GM23338 (cell line): Measurements from ENCODE around the gene ZCWPW2.

Experiments used
- POLR2AphosphoS5 ChIP-seq: IDR thresholded peaks from 2 replicates; pipeline ENCODE4 v1.6.1; 2016; ENCODE audit warnings: antibody characterized with exemption, low read depth
- TF ChIP-seq, protein P1 (sequence below), 2 experiments: fragments of 200-600 bp in 1 of 2; sonication (generic) in 1 of 2; conservative IDR thresholded peaks; 2 replicates each; pipeline versions ENCODE4 v1.5.1 to v1.6.1; 2016 to 2017; ENCODE audit warnings: antibody characterized with exemption in 2 of 2, low read depth in 2 of 2, mild to moderate bottlenecking in 2 of 2, moderate library complexity in 1 of 2

GRCh38 chr3:28406241-28406640 lies 57.7 kb downstream of the ZCWPW2 start:
- TF ChIP-seq, protein P1, sequence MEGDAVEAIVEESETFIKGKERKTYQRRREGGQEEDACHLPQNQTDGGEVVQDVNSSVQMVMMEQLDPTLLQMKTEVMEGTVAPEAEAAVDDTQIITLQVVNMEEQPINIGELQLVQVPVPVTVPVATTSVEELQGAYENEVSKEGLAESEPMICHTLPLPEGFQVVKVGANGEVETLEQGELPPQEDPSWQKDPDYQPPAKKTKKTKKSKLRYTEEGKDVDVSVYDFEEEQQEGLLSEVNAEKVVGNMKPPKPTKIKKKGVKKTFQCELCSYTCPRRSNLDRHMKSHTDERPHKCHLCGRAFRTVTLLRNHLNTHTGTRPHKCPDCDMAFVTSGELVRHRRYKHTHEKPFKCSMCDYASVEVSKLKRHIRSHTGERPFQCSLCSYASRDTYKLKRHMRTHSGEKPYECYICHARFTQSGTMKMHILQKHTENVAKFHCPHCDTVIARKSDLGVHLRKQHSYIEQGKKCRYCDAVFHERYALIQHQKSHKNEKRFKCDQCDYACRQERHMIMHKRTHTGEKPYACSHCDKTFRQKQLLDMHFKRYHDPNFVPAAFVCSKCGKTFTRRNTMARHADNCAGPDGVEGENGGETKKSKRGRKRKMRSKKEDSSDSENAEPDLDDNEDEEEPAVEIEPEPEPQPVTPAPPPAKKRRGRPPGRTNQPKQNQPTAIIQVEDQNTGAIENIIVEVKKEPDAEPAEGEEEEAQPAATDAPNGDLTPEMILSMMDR (conservative IDR thresholded peaks at IDR 0.05; ENCODE audit: low read depth in 2 of 2) = no peak
- TF ChIP-seq POLR2AphosphoS5 = no peak
